GM18870 (cell line): ENCODE measurements around the gene APPL2.

Source experiments
- ATAC-seq: cut with Tn5 transposase; IDR thresholded peaks from one replicate; pipeline ENCODE4 v1.9.1; 2021; ENCODE audit warnings: moderate library complexity; ENCODE audit not compliant: unreplicated experiment

The APPL2 gene

DNA sequence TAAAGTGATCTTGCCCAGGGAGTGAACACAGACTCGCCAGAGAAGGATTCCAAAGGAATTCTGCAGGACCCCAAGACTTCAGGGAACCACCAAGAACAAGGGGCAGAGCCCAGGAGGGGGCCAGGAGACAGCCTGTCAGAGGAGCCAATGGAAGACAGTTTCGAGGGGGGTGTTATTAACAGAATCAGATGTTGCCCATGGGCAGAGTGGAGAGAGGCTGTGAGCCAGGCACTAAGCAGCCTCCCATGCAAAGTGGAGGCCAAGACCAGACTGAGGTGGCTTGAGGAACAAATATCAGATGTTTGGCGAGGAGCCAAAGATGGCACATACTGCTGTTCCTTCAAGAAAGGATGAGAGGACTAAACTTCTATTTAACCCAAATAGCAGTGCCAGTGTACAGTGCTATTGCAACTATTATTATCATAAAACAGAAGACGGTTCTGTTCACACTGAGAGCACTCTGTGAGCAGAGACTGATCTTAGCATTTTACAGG lies 12.6 kb downstream of the APPL2 start:
- ATAC-seq: no peak

DNA sequence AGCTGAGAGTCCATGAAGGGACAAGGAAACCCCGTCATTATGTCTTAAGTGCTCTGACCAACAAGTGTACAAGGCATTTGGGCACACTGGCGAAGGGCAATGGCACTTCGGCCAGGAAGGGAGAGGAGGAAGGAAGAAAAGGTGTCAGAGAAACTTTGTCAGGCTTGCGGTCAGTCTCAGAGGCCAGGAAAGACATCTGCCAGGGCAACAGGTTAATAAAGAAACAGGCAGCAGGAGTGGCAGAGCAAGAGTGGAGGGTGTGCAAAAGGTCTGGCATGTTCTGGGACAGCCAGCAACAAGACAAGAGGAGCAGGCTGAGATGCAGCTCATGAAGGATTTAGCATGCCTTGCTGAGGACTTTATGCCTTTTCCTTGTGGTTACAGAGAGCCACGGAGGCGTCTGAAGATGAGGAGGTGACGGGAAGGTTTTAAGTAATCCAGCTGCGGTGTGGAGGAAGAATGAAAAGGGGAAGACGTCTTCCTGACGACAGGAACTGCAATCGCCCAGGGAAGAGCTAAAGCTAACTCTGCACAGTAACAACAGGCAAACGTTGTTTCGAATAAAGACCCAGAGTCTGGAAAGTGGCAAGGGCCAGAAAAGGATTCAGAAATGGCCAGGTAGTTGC lies 13.1 kb downstream of the APPL2 start:
- ATAC-seq: no peak

DNA sequence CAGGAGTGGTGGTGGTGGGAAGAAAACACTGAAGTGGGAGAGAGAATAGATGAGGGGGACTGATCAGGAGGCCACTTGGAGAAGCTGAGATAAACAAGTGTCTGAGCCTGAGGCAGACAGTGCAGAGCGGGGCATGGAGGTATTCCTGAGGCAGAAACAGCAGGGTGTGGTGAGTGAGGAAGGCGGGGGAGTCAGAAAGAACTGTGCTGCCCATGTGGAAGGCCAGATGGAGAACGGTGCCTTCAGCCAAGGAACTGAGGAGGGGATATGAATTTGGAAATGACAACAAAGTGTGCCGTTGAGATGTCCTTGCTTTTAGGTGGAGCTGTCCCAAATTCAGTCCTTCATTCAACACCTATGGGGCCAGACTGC lies 13.7 kb downstream of the APPL2 start:
- no peak for ATAC-seq

DNA sequence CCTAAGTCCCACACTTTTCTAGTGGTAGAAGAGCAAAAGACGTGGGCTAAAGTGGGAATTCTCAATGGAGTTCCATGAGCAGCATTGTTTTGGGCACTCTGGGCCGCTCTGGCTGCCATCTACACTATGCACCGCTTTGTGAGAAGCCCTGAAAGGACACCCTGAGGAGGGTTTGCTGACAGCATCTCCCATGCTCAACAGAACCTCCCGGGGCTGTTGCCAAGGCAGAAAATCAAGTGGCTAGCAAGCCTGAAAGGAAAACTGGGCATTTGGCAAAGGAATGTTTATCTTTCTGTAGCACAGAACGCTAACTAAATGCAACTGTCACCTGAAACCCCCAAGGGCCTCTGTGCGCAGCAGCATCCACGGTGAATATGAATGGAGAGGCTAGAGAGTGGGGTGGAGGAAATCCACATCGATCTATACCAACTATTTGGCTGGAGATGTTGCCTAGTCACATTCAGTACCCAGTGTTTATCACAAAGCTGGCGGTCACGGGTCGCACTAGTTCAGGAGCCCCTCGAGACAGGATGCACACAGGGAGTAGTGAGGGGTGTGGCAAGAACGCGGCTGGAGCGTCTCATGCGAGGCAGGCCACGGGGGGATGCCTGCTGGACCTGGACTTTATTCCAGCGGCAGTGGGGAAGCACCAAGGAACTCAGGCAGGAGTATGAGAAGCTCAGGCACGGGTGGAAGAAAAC lies 14.2 kb downstream of the APPL2 start:
- ATAC-seq: no peak

DNA sequence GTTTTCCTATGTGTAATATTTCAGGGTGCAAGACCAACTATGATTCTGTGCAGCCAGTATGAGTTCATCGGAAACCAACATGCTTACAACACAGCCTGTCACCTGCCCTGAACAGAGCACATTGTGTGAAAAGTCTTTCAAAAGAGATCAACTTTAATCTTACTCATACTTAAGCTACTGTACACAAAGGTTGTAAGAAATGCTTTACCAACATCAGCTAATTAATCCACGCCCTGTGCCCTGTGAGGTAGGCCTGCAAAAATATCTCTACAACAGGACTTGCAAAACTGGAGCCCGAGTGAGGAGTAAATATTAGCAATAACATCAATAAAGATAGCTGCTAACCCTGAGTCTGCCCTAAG lies 15.1 kb downstream of the APPL2 start:
- no peak for ATAC-seq

DNA sequence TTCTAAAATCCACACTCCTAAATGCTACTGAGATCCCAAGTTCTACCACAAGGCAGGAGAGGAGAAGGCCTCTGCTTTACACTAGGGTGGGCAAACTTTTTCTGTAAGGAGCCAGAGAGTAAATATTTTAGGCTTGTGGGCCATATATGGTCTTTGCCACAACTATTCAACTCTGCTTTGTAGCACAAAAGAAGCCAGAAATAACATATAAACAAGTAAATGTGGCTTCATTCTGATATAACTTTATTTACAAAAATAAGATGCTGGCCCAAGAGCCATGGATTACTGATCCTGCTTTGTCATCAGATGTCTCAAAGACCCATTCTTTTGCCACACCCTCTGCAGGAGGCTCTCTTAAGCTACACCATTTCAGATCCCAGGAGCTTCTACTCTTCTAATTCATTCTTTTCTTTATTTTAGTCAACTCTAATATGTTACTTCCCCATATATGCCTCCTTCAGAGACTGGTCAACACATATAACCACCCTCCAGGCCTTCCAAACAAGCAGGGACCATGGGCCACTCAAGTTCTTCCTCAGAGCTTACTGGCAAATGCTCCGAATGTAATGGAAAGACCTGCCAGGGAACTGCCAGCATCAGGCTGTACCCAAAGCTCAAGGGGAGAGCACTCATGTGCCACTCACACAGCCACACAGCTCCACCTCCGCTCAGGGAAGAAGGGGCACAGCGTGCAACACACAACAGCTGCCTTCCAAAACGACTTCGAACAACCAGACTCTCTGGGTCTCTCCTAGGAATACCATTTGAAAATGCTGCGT lies 15.6 kb downstream of the APPL2 start:
- no peak for ATAC-seq

DNA sequence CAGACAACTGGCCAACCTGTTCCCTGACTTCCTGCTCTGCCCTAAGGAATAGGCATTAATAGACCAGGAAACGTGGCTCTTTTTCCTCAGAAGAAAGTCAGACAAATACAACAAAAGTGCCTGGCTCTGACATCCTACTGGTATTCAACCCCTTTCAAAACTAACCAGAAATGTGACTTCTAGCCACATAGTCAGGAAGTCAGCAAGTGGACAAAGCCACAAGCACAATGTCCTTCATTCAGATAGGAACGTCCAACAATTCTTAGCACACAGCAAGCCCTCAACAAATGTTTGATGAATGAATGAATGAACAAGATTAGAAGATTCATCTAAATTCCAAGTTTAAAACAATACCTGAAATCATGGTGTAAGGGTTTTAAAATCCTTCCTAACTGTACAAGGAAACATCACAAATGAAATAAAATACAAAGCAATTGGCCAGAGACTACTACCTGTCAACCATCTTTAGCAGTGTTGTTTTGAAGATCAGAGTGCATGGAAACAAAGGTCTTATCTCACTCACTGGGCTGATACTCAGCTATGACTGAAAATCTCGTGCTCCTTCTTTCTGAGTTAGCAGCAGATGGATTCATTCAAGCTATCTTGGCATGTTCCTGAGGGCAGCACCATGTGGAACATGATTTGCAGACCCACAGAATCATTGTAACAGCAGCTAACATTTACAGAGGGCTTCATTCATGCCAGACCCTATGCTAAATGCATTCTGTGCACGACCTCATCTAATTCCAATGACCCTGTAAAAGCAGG lies 16.5 kb downstream of the APPL2 start:
- no peak for ATAC-seq

DNA sequence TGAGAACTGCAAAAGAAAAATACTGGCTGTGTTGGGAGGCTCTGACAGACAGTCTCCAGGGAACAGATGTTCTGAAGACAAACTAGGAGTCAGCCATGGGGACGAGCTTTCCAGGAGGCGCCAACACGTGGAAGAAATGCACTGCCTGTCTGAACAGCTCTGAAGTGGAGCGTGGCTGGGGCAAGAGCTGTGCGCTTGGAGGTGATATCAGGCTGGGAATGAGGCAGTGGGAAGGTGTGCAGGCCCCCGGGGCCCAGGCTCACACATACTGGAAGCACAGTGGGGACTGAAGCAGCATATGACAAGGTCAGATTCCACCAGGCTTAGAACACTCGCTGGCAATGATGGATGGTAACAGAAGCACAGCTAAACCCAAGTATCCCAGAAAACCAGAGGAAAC lies 17.5 kb downstream of the APPL2 start:
- no peak for ATAC-seq

DNA sequence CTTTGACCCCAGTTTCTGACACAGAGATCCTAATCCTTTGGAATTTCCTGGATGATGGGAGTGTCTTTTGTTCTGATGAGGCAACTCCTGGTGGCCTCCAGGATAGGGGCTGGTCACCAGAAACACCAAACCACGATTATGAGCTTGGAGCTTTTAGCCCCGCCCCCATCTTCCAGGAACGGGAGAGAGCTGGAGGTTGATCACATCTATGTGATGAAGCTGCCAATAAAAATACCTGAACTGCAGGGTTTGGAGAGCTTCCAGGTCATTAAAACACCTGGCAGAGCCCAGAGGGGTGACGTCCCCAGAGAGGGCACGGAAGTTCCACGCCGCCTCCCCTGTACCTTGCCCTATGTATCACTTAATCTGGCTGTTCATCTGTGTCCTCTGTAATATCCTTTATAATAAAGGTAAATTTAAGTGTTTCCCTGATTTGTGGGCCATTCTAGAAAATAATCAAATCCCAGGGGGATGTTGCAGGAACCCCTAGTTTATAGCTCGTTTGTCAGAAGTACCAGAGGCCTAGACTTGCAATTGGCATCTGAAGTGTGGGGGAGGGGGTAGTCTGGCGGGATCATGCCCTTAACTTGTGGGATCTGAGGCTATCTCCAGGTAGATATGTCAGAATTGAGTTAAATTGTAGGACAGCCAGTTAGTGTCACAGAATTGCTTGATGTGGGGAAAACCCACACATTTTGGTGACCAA lies 21.2 kb downstream of the APPL2 start:
- ATAC-seq: no peak

DNA sequence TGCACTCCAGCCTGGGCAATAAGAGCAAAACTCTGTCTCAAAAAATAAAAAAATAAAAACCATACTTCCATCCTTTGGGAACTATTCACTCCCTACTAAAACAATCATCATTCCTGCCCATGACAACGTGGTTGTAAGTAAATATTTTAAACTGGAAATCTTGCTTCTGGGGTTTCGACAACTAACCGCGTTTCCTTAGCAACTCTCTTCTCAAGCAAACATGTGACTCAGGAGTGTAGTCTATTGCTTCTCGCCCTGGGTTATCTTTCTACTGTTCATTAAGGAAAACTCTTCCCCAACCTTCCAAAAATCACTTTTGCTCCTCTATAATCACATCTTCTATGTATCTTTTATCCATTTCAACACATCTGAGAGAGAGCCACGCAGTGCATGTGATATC lies 21.8 kb downstream of the APPL2 start:
- no peak for ATAC-seq

DNA sequence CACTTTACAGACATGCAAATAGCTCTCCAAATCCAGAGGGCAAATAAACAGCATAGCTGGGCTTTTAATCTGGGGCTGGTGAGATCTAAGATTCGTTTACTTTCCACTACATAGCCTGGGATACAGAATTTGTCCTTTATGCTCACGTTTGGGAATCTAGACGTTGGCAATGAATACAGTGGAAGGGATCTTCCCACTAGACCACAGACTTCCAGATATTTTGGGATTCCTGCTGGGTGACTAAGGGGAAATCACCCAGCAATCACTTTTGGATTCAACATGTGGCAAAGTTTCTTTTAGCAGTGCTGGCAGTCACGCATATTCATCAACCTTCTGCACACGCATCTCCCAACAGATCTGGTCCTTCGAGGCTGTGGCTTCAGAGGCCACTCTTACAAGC lies 23.5 kb downstream of the APPL2 start:
- no peak for ATAC-seq

DNA sequence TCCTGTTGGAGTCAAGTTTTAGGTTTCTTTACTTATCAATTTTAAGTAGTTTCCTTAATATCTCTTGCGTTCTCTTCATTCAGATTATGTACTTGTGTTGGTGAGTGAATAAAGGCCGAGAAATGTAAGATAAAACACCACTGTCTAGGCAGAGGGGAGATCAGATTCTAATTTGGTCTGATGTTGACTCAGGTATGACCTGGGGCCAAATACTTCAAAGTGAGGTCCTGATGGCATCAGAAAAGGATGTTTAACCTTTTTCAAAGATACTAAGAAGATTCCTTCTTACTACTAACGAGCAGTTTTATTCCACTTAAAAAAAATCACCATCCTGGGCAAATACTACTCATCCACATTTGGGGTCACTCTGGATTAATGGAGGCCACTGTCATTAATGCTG lies 26.9 kb downstream of the APPL2 start:
- ATAC-seq: no peak

DNA sequence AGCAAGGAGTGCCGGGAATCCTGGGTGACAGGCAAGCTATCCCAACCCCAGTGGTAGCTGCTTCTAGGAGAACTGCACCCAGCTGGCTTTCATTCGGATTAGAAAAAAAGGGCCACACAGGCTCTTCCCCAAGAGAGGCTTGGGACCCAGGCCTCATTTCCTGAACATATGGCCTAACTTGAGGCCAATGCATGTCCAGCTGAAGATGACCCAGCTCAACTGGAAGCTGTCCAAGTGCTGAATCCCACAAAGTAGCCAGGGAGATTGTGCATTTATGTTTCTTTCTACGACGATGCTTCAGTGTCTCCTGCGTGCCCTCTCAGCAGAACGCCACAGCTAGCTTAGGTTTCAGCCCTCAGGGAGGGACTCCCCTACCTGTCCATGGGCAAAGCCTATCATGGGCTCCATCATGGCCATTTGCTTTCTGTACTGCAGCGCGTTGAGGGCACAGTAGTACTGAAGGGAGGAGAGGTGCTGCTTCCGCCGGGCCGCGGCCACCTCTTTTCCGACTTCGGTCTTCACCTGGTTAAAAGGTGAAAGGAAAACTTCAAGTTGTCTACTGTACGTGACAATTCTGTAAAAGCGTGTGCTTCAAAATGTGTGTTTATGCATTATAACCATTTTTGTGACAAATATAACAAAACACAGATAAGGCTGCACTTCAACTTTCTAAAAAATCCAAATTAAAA lies 29.1 kb downstream of the APPL2 start:
- no peak for ATAC-seq

DNA sequence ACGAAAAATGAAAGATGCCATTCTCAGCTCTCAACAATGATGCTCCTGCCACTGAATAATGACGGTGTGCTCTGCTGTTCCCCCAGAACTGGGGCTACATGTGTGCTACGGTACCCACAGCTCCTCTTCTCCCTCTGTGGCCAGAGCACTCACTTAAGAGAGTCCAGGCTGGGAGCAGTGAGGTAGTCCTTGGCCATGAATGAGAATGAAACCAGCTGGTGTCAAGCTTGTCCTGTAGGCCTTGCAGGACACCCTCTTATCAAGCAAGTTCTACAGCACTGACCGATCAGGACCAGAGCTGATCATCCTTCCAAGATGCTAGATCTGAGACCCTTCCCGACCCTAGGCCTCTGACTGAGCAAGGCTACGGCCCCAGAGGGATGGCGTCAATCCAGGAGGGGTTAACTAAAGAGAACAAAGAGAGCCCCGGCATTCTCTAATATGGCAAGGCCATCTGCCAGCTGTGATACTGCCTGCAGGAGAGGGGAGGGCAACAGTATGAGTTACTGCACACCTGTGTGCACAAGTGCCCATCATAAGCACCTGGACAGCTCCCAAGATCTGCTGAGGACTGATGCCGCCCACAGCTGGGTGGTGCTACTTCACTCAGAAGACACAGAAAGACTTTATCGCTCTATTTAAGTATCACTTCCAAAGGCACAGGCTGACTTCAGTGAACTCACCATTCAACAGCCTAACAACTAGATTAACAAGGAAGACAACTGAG lies 30.5 kb downstream of the APPL2 start:
- no peak for ATAC-seq

DNA sequence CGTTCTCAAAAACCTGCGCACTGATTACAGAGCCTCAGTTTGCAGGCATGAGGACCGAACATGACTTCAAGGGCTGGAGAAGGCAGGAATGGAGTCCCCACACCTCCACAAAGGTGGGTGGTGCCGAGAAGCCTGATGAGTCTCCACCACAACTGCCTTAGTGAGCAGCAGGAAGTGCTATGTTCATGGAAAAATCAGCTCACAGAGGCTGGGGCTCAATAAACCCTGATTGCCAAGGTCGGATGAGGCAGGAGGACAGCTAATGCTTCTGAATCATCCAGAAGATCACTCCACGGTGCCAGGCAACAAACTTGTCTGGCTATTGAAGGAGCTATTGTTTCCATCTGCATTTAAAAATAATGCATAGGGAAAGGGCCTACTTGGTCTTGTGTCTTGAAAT lies 31.1 kb downstream of the APPL2 start:
- ATAC-seq: no peak

DNA sequence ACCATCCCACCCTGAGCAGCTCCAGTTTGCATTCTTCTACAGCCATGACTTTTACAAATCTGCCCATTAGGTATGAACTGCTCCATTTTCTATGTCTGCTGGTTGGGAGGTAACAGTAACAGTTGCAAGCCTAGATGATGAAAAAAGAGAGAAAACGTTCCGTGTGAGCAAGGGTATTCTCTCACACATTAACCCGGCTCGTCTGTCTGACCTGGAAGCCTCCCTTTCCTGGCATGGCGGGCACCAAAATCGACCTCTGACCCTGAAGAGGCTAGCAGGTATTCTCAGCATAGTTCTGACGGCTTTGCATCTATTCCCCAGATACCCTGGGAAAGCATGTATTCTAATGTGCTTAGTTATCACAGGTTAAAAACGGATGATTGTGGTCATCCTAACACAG lies 31.8 kb downstream of the APPL2 start:
- no peak for ATAC-seq

DNA sequence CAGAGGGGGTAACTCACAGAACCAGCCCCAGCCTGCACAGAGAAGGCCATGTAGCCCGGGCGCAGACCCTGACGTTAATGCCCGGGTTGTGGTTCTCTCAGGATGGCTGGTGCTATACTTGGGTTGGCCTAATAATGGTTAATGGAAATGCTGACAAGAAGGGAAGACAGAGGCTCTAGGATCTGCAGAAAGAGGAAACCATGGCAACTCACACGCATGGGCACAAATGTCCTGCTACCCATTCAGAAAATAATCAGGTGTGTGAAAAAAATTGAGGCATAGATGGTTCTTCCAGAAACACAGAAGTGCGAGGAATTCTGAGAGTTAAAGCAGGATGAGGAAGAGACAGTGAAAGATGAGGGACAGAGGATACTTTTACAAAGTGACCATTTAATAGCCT lies 33.8 kb downstream of the APPL2 start:
- no peak for ATAC-seq

DNA sequence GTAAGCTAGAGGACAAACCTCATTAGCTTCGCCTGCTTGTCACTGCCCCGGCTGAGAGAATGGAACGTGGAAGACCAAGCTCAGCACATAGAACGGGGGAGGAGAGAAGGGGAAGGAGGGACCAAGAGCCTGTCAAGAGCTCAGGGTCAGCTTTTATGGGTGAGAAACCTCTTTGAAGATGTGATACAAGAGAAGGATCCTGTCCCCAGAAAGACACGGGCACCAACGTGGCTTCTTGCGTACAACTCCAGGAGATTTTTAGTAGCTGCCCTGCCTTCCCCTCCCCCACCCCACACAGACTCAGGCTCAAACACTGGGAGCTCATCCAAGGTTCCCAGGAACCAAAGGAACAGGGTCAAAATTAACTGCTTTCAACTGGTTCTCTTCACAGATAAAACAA lies 34.7 kb downstream of the APPL2 start:
- ATAC-seq: no peak

DNA sequence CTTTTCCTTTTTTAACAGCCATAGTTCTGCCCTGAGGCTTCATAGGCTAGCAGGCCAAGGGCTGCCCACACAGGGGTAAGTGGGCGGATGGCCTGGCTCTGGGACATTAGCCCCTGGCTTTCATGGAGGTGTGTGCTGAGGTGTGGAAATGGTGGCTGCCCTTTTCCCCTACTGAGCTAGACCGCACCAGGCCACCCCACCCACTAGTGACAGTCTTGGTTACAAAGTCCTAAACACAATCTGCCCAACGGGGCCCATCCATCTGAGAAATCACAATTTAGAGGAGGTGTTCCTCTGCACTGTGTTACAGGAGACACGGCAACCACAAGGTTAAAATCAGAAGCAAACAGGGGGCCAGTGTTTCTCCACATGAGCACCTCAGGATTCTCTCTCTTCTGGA lies 35.6 kb downstream of the APPL2 start:
- no peak for ATAC-seq

DNA sequence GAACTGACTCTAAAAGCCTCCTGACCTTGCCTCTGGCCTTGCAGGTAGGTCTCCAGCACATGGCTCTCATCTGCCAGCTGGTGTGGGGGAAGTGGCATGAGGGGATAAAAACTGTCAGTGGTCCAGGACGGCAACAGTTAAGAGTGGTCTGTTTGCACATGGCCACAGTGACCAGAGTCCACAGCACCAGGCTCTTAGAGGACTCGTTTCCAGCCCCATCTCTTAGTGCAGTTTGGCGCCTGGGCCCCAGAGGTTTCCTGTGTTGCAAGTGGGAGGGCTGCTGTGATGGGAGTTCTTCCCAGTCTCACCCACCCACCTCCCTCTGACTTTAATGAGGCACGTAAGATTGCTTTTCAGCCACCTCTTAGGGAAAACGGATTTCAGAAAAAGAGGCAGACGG lies 37.0 kb downstream of the APPL2 start:
- ATAC-seq: no peak
